ENCODE data around the gene SH2D3A.

The SH2D3A gene

DNA sequence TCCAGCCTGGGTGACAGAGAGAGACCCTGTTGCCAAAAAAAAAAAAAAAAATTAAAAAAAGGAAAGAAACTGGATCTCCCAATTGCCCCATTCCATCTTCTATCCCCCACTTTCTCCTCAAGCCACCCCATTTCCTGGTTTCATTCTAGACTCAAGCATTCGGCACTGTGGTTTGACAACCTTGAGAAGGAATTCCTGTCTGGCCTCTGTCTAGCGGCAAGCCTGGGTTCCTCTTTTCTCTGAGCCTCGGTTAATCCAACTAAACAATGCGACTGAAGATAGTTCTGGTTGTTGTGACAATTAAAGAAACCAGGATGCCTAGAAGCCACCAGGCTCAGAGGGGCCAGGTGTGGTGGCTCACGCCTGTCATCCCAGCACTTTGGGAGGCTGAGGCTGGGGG is 43.5 kb downstream of the SH2D3A start:
- no peak for DNase-seq (ENCODE audit: insufficient read length, low spot score)
- no peak for FAIRE-seq

DNA sequence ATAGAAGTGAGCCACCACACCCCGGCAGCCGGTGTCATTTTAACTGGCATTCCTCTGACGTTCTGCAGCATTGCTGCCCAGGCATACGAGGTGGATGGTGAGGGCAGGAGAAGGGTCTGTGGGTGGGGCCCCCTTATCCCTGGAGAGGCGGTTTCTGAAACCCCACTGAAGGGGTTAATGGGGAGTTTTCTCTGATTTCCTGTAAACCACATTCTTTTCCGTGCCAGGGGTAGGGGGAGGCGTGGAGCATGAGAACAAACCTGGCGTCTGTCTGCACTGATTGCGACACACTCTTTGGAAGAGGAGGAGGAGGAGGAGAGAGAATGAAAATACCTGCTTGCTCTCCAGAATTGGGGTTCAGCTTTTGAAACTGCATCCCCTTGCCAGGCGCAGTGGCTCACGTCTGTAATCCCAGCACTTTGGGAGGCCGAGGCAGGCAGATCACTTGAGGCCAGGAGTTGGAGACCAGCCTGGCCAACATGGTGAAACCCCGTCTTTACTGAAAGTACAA is 44.1 kb downstream of the SH2D3A start:
- no peak for FAIRE-seq
- DNase-seq (ENCODE audit: insufficient read length, low spot score): no peak

DNA sequence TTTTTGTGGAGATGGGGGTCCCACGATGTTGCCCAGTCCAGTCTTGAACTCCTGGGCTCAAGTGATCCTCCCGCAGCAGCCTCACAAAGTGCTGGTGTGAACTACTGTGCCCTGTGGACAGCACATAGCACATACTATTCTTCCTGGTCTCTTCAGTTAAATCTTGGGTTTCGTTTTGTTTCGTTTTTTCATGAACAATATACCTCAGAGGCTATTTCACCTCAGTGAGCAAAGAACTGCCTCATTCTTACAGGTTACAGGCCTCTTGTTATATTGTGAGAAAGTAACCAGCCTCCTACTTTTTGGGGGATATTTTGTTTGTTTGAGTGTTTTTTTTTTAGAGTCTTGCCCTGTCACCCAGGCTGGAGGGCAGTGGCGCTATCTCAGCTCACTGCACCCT is 45.5 kb downstream of the SH2D3A start:
- peak; percentile 86 for FAIRE-seq
- no peak for DNase-seq (ENCODE audit: insufficient read length, low spot score)

DNA sequence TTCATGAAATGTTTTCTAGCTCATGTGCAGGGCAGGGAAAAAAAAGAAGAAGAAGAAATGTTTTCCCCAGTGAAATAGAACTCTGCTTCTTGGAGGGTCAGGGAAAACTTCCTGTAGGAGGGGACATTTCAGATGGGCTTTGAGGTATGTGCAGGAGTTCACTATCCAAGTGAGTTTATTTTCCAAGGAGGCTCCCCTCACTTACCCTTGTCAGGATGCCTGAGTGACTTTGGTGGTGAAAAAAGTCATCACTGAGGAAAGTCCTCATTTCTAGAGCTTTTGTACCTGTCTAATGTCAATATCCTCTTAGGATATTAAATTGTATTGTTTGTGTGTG is 46.1 kb downstream of the SH2D3A start:
- DNase-seq (ENCODE audit: insufficient read length, low spot score) (no peak), FAIRE-seq (no peak)

DNA sequence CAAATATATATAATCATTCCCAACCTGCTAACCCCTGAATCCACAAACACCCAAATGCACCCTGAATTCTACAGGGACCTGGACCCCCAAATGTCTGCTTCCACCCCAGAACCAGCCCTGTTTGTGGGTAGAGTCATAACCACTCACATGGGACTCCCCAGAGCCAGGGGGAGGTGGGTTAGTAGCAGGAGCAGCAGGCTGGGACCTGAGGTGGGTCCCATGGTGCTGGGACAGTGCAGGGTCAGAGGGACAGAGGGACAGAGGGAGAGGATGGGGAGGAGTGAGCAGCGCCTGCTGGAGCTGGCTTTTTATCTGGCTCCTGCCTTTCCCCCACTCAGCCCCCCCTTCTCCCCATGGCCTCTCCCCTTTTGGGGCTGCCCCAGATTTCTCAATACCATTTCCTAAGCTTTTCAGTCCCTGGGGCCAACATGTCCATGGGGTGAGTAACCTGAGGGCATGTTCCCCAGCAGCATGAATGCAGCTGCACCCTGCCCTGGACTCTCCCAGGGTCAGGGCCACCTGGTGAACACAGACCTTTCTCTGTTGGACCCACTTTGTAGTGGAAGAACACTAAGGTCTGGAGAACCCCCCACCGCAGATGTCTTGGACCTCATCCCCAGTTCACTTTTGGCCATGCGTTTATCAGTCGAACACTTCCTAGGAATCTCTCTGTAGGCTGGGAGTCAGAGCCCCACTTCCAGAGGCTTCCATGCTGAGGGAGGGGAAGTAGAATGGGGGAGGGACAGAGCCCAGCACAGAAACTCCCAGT is 46.7 kb downstream of the SH2D3A start, which contains the start of gene C3:
Gene C3 (minus strand): TSS at position 282 of the 769 bp plus-strand sequence. CDS start 61 bp downstream, at position 221.
- no peak for DNase-seq (ENCODE audit: insufficient read length, low spot score)
- FAIRE-seq: no peak

DNA sequence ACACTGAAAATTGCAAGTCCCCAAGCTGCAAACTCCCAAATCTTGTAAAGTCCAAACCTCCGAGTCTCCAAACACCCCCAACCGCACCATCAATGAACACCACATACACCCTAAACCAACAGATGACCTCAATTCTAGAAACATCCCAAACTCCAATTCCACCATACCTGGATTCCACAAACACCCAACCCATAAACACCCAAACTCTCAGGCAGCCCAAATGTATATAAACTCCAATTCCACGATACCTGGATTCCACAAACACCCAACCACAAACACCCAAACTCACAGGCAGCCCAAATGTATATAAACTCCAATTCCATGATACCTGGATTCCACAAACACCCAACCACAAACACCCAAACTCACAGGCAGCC is 47.3 kb downstream of the SH2D3A start:
- FAIRE-seq: no peak
- no peak for DNase-seq (ENCODE audit: insufficient read length, low spot score)

DNA sequence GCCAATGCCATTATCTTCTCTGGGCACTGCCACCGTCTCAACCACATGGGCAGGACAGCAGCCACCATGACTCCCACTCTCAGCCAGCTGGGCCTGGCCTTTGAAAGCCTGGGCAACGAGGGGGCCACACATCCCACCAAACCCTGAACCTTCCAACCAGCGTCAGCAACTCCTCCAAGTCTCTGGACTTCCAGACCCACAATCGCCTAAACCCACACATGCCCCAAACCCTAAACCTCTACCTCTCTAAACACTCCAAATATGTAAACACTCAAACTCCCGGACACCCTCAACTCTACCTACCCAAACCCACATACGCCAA is 47.7 kb downstream of the SH2D3A start:
- no peak for FAIRE-seq
- no peak for DNase-seq (ENCODE audit: insufficient read length, low spot score)

DNA sequence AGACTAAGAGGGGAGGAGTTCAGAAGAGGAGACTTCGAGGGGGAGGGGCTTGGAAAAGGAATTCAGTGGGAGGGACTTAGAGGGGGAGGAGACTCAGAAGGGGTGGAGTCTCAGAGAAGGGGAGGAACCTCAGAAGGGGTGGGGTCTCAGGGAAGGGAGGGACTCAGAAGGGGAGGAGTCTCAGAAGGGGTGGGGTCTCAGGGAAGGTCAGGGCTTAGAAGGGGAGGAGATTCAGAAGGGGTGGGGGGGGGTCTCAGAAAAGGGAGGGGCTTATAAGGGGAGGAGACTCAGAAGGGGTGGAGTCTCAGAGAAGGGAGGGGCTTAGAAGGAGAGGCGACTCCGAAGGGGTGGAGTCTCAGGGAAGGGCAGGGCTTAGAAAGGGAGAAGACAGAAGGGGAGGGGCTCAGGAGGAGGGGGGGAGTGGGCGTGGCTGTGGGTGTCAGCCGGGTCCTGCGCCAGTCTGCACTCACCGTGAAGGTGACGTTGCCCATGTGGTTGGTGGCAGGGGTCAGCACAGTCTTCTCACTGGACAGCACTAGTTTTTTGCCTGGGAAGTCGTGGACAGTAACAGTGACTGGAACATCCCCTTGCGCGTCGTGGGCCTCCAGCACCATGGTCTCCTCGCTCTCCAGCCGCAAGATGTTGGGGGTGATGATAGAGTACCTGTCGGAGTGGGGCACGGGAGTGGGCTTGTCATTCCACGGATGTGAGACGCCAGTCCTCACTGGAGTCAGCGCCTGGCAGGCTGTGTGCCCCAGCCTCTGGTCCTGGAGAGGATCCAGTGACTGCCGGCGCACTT is 48.3 kb downstream of the SH2D3A start:
- DNase-seq (ENCODE audit: insufficient read length, low spot score) (no peak), FAIRE-seq (no peak)

DNA sequence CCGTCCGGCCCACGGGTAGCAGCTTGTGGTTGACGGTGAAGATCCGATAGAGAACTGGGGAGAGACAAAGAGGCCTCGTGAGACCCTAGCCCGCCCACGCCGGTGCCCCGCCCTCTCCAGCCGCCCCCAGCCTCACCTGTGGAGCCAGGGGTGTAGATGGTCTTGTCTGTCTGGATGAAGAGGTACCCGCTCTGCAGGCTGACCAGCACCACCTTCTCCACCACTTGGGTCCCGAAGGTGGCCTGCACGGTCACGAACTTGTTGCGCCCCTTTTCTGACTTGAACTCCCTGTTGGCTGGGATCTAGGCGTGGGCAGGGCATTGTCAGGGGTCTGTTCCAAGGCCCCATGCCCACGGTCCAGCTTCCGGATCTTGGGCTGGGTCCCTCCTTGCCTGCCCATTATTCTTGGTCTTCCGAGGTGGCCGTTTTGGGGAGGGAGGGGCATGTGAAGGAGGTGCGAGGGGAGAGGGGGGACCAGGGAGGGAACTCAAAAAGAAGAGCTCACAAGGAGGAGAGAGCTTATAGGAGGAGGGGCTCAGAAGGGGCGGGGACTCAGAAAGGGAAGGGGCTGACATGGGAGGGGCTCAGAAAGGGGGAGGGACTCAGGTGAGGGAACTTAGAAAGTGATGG is 49.0 kb downstream of the SH2D3A start:
- FAIRE-seq (no peak), DNase-seq (ENCODE audit: insufficient read length, low spot score) (no peak)

DNA sequence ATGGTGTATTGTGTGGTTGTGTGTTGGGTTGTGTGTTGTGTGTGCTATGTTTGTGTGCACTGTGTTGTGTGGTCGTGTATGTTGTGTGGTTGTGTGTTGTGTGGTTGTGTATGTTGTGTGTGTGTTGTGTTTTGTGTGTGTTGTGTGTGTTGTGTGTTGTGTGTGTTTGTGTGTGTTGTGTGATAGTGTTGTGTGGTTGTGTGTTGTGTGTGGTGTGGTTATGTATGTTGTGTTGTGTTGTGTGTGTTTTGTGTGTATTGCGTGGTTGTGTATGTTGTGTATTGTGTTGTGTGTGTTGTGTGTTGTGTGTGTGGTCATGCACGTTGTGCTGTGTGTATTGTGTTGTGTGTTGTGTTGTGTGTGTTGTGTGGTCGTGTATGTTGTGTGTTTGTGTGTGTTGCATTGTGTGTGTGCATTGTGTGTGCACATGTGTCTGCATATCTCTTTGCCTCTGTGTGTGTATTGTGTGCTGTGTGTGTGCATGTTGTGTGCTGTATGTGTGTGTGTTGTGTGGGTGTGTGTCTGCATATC is 49.7 kb downstream of the SH2D3A start:
- FAIRE-seq (no peak), DNase-seq (ENCODE audit: insufficient read length, low spot score) (no peak)

DNA sequence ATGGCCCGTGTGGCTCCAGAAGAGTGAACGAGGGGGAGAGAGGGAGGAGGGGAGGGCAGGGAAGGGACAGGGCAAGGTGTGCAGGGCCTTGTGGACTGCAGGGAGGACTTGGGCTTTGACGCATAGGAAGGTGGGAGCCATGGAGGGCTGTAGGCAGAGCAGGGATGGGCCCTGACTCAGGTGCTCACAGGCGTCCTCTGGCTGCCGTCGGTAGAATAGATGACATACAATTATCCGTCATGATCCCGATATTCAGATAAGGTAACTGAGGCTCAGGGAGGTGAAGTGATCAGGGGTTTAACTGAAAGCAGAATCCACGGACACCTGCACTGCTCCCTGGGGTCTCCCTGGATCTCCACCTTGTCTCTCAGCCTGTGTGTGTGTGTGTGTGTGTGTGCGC is 50.2 kb downstream of the SH2D3A start:
- DNase-seq (ENCODE audit: insufficient read length, low spot score) (no peak), FAIRE-seq (no peak)

DNA sequence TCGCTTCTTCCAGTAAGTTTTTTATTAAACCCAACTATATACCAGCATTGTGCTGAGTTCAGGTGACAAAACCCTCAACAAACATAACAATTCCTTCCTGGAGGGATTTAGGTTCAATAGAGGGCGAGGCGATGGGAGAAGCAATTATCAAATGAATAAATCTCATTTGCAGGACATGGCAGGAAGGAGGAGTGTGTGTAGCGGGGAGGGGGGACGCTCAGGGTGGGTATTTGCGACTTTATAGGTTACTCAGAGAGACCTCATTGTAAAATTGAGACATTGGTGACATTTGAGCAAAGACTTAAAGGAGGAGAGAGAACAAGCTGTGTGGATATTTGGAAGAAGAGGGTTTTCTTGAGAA is 50.6 kb downstream of the SH2D3A start:
- FAIRE-seq (no peak), DNase-seq (ENCODE audit: insufficient read length, low spot score) (no peak)

DNA sequence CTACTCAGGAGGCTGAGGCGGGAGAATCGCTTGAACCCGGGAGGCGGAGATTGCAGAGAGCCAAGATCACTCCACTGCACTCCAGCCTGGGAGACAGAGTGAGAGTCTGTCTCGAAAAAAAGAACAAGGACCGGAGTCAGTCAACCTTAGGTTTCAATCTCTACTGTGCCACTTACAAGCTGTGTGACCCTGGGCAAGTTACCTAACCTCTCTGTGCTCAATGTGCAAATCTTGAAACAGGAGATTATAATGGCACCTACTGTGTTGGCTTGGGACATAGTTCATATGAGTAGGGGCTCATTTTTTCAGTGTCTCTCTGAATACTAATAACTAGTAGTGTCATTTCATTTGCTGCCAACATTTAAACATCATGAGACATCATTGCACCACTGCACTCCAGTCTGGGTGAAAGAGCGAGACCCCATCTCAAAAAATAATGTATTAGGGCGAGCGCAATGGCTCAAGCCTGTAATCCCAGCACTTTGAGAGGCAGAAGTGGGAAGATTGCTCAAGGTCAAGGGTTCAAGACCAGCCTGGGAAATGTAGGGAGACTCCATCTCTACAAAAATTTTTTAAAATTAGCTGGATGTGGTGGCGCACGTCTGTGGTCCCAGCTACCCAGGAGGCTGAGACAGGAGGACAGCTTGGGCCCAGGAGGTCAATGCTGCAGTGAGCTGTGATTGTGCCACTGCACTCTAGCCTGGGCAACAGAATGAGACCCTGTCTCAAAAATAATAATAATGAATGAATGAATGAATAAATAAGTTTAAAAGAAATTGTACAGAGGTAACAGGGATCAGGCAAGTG is 52.3 kb downstream of the SH2D3A start:
- FAIRE-seq: no peak

DNA sequence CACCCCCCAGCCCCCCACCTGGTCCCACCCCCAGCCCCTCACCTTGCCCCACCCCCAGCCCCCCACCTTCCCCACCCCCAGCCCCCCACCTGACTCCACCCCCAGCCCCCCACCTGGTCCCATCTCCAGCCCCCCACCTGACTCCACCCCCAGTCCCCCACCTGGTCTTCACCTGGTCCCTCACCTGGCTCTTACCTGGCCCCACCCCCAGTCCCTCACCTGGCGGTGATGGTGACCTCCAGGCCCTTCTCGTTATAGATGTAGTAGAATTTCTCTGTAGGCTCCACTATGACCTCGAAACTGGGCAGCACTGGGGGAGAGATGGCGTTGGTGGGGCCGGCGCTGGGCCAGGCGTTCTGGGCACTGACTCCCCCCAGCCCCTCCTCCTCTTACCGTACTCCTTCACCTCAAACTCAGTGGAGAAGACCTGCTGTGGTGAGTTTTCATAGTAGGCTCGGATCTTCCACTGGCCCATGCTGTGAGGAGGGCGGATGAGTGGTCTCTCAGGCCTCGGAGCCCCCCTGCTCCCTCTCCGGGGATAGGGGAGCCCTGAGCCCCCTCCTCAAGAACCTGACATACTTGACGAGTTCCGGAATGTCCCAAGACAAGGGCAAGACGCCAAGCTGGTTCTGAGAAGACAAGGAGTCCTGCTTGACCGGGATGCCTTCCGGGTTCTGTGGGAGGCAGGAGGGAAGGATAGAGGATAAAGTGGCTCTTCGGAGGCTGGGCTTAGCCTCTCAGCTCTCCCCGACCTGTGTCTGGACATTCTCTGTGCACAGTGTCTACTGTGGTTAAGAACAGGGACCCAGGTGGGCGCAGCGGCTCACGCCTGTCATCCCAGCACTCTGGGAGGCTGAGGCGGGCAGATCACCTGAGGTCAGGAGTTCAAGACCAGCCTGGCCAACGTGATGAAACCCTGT is 53.2 kb downstream of the SH2D3A start:
- DNase-seq (ENCODE audit: insufficient read length, low spot score) (no peak), FAIRE-seq (no peak)

More for the DNA sequence above, 52.3 kb downstream of the SH2D3A start:
- DNase-seq (ENCODE audit: insufficient read length, low spot score): no peak

DNA sequence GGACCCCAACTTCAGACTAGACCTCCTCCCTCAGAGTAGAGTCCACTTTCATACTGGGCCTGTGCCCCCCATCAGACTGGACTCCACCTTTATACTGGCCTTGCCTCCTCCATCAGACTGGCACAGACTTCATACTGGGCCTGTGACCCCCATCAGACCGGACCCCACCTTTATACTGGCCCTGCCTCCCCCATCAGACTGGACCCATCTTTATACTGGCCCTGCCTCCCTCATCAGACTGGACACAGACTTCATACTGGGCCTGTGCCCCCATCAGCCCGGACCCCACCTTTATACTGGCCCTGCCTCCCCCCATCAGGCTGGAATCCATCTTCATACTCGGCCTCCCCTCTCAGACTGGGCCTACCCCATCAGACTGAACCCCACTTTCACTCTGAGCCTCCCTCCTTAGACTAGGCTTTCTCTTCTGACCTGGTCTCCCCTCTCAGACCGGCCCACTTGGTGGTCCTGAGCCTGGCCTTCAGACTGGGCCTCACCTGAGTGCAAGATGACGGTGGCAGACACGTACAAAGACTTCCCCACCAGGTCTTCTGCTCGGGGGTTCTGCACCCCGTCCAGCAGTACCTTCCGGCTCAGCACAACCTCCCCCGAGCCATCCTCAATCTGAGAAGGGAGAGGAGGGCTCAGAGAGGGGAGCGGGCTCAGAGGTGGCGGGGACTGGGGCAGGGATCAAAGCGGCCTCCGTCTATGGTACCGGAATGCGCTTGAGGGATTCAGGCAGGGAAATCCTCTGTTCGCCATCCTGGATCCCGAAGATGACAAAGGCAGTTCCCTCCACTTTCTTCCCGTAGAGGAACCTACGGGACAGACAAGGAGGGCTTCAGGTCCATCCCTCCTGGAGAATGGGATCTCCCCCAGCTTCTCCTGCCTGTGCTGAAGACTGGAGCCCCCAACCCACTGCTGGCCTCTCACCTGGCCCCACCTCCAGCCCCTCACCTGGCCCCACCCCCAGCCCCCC is 54.3 kb downstream of the SH2D3A start:
- DNase-seq (ENCODE audit: insufficient read length, low spot score) (no peak), FAIRE-seq (no peak)

DNA sequence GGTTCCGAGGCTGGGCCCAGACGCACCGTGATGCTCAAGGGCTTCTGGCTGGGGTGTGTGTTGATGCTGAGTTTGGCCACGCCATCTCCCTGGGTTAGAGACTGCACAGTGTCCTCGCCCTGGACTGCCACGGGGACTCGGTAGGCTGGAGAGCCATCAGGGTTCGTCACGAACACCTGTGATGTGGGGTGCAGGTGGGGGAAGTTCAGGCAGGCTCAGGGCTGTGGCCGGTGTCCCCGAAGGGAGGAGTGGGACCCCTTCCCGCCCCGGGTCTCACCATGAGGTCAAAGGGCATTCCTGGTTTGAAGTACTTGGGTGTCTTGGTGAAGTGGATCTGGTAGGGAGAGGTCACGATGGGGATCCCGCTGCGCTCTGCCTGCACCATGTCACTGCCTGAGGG is 55.0 kb downstream of the SH2D3A start:
- FAIRE-seq: no peak
- no peak for DNase-seq (ENCODE audit: insufficient read length, low spot score)

DNA sequence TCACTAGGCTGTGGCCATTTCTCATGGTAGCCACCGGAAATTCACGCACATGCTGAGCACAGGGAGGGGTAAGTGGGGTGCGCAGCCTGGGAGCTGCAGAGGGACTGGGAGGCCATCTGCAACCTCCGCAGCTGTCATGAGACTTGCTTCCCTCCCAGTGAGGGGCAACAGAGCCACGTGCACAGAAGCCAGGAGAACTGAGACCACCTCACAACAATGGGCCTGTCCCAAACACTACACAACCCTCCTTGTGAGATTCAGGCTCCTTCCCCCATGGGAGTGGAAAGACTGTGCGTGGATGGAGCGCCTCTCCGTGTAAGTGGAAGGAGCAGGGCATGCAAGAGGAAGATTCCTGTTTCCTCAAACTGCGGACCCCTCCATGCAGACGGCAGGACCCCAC is 55.6 kb downstream of the SH2D3A start:
- DNase-seq (ENCODE audit: insufficient read length, low spot score) (no peak), FAIRE-seq (no peak)

DNA sequence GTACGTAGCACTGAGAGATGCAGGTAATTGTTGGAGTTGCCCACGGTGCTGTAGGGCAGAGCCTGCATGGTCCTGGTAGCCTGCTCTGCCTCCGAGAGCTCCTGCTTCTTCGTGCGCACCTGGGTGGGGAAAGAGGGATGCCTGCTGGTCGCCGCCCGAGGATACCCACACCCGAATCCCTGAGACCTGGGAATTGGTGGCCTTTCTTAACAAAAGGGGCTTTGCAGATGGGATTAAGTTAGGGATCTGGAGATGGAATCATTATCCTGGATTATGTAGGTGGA is 56.2 kb downstream of the SH2D3A start:
- no peak for FAIRE-seq
- DNase-seq (ENCODE audit: insufficient read length, low spot score): no peak
